Kasumi-1 (cell line): ENCODE data around the gene BAD.

ENCODE experiments used
- DNase-seq, 2 experiments: peaks; one replicate each; lab custom pipeline; 2025; lab: John Stamatoyannopoulos, UW

BAD gene

DNA sequence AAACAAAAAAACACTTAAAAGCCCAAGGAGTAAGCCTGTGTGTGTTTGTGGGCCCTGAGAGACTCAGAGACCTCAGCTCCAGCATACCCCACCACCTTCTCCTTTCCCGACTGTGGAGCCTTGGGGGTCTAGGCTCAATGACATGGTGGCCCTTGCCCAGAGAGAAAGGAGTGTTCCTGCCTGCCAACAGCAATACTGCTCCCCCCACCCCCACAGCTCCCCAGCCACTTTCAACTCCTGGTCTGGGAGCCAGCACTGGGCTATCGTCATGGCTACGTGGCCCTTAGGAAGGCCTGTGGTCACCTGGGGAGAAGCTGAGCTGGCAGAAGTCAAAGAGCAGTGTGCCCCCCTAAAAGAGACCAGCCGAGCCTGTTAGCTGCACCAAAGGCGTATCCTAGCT is 40.4 kb downstream of the BAD start:
- no peak for DNase-seq

- no peak for DNase-seq
These were observed 41.1 kb downstream of the BAD start for GRCh38 chr11:64243236-64243854.

- peak; percentile 19 to 96 for DNase-seq
These were observed 42.7 kb downstream of the BAD start for GRCh38 chr11:64241491-64242374.

DNA sequence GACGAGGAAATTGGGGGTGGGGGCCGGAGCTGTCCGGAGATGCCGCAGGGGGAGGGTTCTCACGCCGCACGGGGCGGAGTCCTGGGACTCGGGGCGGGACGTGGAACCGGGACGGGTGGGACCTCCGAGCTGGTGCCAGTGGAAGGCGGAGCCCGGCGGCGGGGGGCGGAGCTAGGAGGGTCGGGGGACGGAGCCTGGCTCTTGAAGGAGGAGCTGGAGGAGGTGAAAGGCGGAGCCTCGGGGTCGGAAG is 43.3 kb downstream of the BAD start:
- peak in 1 of 2 experiments; percentile 98 for DNase-seq

GRCh38 chr11:64240435-64241240 is 43.8 kb downstream of the BAD start, which contains the start of gene FKBP2:
Gene FKBP2, plus strand, starts transcription at chr11:64241095. Its CDS starts 1,293 bp downstream, at chr11:64242388.
- peak; percentile 87 to 88 for DNase-seq

DNA sequence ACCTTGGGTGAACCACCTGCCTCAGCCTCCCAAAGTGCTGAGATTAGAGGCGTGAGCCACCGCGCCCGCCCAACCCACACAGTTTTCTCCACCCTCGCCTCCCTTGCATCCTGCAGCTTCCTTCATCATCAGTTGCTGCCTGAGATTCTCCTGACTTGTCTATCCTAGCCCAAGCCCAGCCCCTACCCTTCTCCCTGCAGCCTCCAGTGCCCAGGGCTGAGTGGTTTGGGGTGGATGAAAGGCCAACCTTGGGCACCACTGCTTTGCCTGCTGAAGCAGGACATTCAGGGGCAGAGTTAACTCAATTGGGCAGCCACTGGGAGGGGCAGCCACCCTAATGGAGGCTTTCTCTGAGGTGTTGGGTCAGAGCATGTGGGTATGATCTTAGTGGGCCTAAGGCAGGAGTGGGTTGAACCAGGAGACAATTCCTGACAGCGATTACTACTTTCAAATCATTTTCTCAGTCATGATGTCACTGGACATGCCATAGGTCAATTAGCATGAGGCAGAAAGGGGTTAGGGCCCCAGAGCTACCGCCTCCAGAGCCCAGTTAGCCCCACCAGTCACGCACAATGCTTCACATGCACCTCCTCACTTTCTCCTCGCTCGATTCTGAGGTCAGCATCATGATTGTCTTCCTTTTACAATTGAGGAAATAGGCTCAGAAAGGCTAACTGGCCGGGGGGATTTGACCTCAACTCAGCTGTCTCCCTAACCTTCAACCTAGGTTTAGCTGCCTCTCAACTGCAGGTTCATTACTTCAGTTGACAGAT is 44.6 kb downstream of the BAD start:
- DNase-seq = no peak

DNA sequence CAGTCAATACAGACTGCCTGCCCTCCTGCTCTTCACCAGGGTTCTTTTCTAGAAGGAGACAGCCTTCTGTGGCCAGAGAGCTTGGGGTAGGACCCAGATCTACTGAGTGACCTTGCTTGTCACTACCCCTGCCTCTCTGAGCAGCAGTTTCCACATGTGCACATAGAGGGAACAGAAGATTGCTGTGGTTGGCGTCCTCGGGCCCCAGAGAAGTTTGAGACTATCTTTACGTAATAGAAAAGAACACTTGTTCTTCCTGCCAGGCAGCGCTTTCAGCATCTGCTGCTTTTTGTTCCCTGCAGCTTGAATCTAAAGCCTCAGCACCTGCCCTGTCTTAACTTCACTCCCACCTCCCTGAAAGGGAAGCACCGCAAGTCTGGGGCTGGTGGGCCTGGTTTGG is 45.5 kb downstream of the BAD start:
- DNase-seq = no peak

GRCh38 chr11:64238076-64238475 is 46.4 kb downstream of the BAD start:
- no peak for DNase-seq

DNA sequence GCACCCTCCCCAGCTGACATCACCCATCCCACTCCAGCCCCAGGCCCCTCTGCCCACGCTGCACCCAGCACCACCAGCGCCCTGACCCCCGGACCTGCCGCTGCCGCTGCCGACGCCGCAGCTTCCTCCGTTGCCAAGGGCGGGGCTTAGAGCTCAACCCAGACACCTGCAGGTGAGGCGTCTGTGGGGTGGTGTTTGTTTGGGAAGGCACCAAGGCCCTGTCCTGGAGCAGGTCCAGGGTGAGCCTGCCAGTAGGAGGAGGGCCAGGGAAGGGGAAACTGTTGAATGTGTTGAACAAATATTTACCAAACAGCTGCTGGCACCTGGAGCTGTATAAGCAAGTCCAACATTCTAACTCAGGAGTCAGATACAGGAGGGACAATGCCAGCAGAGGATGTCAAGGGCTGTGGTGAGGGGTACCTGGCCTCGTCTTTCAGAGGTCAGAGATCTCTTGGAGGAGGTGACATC is 46.9 kb downstream of the BAD start:
- DNase-seq = no peak

DNA sequence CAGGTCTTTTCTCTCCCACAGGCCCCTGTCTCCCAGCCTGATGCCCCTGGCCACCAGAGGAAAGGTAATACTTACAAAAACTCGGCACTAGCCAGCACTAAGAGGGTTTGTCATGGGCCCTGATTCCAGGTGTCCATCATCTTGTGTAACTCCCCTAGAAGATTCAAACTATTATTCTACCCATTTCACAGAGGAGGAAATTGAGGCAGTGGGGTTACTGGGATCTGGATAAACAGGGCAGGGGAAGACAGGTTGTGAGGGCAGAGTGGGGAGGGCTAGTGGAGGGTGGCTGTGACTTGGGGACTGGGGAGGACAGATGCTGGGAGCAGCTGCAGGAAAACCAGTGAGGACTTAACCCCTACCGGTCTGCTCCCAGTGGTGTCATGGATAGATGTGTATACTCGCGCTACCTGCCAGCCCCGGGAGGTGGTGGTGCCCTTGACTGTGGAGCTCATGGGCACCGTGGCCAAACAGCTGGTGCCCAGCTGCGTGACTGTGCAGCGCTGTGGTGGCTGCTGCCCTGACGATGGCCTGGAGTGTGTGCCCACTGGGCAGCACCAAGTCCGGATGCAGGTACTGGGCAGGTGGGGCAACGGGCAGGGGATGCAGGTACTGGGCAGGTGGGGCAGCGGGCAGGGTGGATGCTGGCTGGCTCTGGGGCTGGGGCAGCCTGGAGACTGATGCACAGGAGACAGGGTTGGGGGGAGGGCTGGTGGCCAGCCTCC is 48.9 kb downstream of the BAD start:
- no peak for DNase-seq

DNA sequence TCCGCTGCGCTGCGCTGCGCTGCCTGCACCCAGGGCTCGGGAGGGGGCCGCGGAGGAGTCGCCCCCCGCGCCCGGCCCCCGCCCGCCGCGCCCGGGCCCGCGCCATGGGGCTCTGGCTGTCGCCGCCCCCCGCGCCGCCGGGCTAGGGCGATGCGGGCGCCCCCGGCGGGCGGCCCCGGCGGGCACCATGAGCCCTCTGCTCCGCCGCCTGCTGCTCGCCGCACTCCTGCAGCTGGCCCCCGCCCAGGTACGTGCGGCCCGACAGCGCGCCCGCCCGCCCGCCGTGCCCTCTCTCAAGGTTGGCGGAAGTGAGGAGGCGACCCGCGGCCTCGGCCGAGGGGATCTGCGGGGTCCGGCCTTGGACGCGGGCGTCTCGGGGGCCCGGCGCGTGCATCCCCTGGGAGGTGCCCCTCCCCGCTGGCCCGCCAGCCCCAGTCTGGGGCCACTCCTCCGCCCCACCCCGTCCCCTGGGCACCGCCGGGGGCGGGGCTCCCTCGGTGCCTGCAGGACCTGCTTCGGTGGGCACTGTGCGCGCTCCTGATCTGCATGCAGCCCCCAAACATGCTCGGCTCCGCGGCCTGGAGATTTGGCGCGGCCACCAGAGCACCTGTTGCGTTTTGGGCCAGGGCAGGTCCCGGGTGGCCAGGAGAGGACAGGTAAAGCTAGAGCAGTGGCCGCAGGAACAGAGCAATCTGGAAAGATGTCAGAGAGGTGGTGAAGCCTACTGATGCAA is 49.7 kb downstream of the BAD start:
- no peak for DNase-seq

GRCh38 chr11:64233913-64234586 is 50.4 kb downstream of the BAD start, which contains the start of gene VEGFB:
Gene VEGFB, plus strand, starts transcription at chr11:64234584. Its CDS starts 250 bp downstream, at chr11:64234834.
- DNase-seq = peak; percentile 22 to 31

GRCh38 chr11:64232967-64233315 is 51.5 kb downstream of the BAD start:
- no peak for DNase-seq

DNA sequence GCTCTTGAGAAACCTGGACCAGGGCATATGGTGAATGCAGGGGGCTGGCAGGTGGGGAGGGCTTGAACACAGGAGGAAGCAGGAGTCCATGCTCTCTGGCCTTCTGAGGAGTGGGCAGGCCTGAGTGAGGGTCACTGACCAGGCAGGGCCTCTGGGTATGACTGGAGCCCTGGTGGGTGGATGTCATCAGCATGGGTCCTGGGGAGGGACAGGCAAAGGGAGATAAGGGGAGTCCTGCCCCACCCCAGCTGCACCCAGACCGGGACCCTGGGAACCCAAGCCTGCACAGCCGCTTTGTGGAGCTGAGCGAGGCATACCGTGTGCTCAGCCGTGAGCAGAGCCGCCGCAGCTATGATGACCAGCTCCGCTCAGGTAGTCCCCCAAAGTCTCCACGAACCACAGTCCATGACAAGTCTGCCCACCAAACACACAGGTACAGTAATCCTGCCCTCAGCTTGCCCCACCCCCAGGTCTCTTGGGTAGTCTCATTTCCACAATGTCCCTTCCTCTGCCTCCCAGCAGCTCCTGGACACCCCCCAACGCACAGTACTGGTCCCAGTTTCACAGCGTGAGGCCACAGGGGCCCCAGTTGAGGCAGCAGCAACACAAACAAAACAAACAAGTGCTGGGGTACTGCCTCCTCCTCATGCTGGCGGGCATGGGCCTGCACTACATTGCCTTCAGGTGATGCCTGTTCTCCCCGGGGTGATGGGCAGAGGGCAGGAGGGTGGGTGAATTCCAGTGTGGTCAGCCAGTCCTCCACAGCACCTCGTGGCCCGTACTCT is 52.1 kb downstream of the BAD start:
- DNase-seq = no peak

DNA sequence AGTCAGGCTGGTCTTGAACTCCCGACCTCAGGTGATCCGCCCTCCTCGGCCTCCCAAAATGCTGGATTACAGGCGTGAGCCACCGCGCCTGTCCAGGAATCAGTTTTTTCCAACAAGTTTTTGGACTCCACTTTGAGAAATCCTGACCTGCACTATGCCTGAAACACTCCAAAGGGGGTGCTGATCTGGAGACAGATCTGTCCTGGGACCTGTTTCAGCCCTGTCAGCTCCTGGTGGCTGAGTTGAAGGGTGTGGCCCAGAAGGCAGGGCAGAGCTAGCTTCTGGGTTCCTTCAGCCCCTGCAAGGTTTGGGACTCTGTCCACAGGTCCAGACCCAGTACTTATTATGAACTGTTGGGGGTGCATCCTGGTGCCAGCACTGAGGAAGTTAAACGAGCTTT is 52.9 kb downstream of the BAD start:
- no peak for DNase-seq

GRCh38 chr11:64230985-64231365 is 53.5 kb downstream of the BAD start:
- no peak for DNase-seq

GRCh38 chr11:64230171-64230984 is 54.1 kb downstream of the BAD start, which contains the start of gene DNAJC4:
Gene DNAJC4, plus strand, starts transcription at chr11:64230548. Its CDS starts 307 bp downstream, at chr11:64230855.
- DNase-seq = peak; percentile 65 to 72

GRCh38 chr11:64229744-64230170 is 54.7 kb downstream of the BAD start:
- DNase-seq = no peak
